Karpas-422 (cell line): Measurements from ENCODE around the gene STXBP6. TPM values are rescaled to one million over a fixed set of nuclear protein-coding genes. Genes with fewer than 3 reads are reported as not detected.

Source experiments
- DNase-seq: peaks from one replicate; pipeline ENCODE4 v3.0.0-alpha.2; 2015
- H2AFZ ChIP-seq: fragments of 200-600 bp; sonication (generic); 2 replicates; pipeline ENCODE4 v1.6.1; 2014; ENCODE audit warnings: antibody characterized with exemption, low read length, mixed read lengths
- H3K27ac ChIP-seq: fragments of 200-600 bp; sonication (generic); 2 replicates; pipeline ENCODE4 v1.5.1; 2014; ENCODE audit warnings: mild to moderate bottlenecking, low read length, moderate library complexity
- H3K27me3 ChIP-seq: fragments of 200-600 bp; sonication (generic); 2 replicates; pipeline ENCODE4 v1.6.1; 2014; ENCODE audit warnings: low read length, mixed read lengths
- H3K36me3 ChIP-seq: fragments of 200-600 bp; sonication (generic); 2 replicates; pipeline ENCODE4 v1.6.1; 2014; ENCODE audit warnings: low read length, mixed read lengths; ENCODE audit not compliant: insufficient read depth
- H3K4me1 ChIP-seq: fragments of 200-600 bp; sonication (generic); 2 replicates; pipeline ENCODE4 v1.6.1; 2014; ENCODE audit warnings: mild to moderate bottlenecking, low read length, mixed read lengths
- H3K4me2 ChIP-seq: fragments of 200-600 bp; sonication (generic); 2 replicates; pipeline ENCODE4 v1.6.1; 2014; ENCODE audit warnings: low read length, low read depth, mild to moderate bottlenecking; ENCODE audit not compliant: poor library complexity, severe bottlenecking
- H3K4me3 ChIP-seq: fragments of 200-600 bp; sonication (generic); 2 replicates; pipeline ENCODE4 v1.5.1; 2014; ENCODE audit warnings: mild to moderate bottlenecking, antibody characterized with exemption, low read length, mixed read lengths
- H3K79me2 ChIP-seq: fragments of 200-600 bp; sonication (generic); 2 replicates; pipeline ENCODE4 v1.6.1; 2014; ENCODE audit warnings: mild to moderate bottlenecking, low read length, mixed read lengths
- H3K9ac ChIP-seq: fragments of 200-600 bp; sonication (generic); 2 replicates; pipeline ENCODE4 v1.6.0; 2014; ENCODE audit warnings: low read length
- H3K9me2 ChIP-seq: fragments of 200-600 bp; sonication (generic), shearing (Covaris generic); replicated peaks from 2 replicates; pipeline ENCODE4 v1.6.0; 2014; ENCODE audit warnings: mild to moderate bottlenecking, low read length, moderate library complexity; ENCODE audit not compliant: insufficient read depth
- H3K9me3 ChIP-seq: fragments of 300-700, 200-600 bp; sonication (generic); 2 replicates; pipeline ENCODE4 v1.6.1; 2014; ENCODE audit warnings: low read length, mixed read lengths
- H4K20me1 ChIP-seq: fragments of 200-600 bp; sonication (generic); 2 replicates; pipeline ENCODE4 v1.6.1; 2014; ENCODE audit warnings: mild to moderate bottlenecking, antibody characterized with exemption, low read length, low read depth; ENCODE audit not compliant: insufficient read depth
- total RNA-seq: library from RNA; depleted of rRNA; stranded (reverse); fragments of >200 nt; shearing (Covaris generic); gene quantifications from 2 replicates; pipeline ENCODE4 v1.2.3, GENCODE V29; 2014; ENCODE audit warnings: low replicate concordance

STXBP6 gene
- total RNA-seq, 1 experiment from 2014 or later: 1.3 TPM

DNA sequence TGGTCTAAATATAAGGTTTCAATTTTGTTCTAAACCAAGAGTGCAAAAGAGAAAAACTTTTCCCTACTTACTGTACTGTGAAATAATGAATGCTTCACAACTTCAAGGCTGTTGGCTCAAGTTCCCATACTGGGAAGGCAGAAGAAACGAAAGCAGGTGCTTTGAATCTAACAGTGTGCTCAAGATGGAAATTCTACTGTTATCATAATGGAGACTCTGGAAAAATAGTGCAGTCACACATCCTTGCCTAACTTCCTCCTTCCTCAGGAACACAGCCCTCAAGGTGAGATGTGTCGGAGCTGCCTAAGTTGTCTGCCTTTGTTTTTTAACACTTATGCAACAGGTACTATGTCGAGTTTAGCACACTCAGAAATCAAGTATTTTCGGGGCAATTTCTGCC is 131.1 kb downstream of the STXBP6 start:
- no peak for DNase-seq
- Histone ChIP-seq H3K27me3 (no peaks in the 10 kb centered on the region), H3K79me2 (no peaks in the 10 kb centered on the region), H3K9ac (no peak overlapping the region), H3K36me3 (no peaks in the 10 kb centered on the region), H3K4me2 (no peak overlapping the region), H3K27ac (no peak overlapping the region), H3K9me2 (no peaks in the 10 kb centered on the region), H4K20me1 (no peaks in the 10 kb centered on the region), H3K9me3 (no peaks in the 10 kb centered on the region; the same call in 1 of the 2 replicates), H3K4me1 (no peaks in the 10 kb centered on the region), H3K4me3 (no peak overlapping the region), H2AFZ (no peak overlapping the region)

DNA sequence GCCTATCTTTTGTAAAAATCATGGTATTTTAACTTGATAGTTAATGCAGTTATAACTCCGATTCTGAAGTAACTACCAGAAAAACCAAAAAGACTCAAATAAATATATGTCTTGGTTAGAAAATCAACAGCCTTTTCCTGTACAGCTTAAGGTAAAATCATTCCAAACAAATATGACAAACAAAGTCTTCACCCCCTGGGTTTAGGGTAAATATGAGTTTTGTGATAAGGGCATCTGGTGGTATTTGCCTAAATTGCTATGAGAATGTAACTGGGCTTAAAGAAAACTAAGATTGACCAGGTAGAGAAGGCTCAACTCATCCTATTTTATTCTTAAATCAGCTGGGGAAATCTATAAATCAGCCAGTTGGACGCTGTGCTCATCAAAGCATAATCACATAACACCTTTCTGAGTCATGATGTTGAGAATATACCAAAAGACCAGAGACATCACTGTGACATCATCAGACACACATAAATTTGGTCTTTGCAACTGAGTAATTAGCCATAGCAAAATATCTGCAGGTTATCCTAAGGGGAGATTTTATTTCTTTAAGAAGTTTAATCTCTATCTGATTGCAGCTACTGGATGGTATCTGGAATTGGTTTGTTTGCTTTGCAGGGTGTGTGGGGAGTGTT is 133.9 kb downstream of the STXBP6 start:
- Histone ChIP-seq H3K9me2 (no peaks in the 10 kb centered on the region), H2AFZ (no peak overlapping the region)

DNA sequence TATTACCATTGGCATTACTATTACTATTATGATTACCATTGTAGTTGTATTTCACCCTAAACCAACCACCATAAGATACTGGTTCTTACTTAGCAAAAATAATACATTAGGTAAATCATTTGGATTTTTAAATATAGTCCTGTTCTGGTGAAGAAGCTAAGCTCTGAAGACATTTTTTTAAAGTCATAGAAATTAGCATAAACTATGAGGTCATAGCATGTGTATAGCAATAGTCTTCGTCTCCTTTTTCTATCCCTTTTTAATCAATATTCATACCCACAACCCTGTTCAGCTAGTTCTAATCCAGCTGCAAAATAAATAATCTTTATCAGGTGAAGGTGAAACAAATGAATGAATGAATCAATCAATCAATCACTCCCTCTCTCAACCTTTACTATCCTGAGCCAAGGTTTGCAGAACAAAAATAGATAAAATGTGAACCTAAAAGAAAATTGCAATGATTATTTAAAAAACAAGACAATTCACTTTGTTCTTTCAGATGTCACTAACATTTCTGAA is 134.5 kb downstream of the STXBP6 start:
- Histone ChIP-seq H2AFZ (no peak overlapping the region), H3K79me2 (no peaks in the 10 kb centered on the region), H3K4me1 (no peaks in the 10 kb centered on the region), H3K9me2 (no peaks in the 10 kb centered on the region), H3K36me3 (no peaks in the 10 kb centered on the region), H3K9ac (no peak overlapping the region), H3K9me3 (no peaks in the 10 kb centered on the region), H3K4me3 (no peak overlapping the region), H3K27ac (no peak overlapping the region), H3K4me2 (no peak overlapping the region), H4K20me1 (no peaks in the 10 kb centered on the region), H3K27me3 (no peaks in the 10 kb centered on the region)
- no peak for DNase-seq

More for the DNA sequence above, 133.9 kb downstream of the STXBP6 start:
- no peaks in the 10 kb centered on the region for H3K36me3 ChIP-seq
- H3K9ac ChIP-seq: no peak overlapping the region
- H3K4me3 ChIP-seq: no peak overlapping the region
- no peaks in the 10 kb centered on the region for H3K9me3 ChIP-seq
- no peak overlapping the region for H3K27ac ChIP-seq
- H4K20me1 ChIP-seq: no peaks in the 10 kb centered on the region
- H3K27me3 ChIP-seq: no peaks in the 10 kb centered on the region
- no peaks in the 10 kb centered on the region for H3K4me1 ChIP-seq
- no peaks in the 10 kb centered on the region for H3K79me2 ChIP-seq
- H3K4me2 ChIP-seq: no peak overlapping the region
- no peak for DNase-seq

DNA sequence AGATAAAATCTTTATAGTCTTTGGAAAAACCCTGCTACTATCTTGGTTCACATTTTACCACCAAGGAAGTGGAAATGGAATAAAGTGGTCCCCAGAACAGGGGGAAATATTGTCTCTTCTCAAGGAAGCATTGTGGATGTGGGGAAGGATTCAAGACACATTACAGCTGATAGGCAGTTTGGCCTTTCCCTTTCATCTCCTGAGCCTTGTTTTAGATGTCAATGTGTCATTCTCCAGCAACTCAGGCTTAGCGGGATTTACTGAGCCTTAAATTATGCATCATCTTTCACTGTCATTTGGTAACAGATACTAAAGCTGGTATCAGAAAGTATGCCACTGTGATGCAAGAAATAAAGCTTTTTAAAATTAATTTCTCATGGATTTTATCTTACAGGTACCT is 136.2 kb downstream of the STXBP6 start:
- H3K4me3 ChIP-seq: no peak overlapping the region
- no peaks in the 10 kb centered on the region for H3K4me1 ChIP-seq
- no peaks in the 10 kb centered on the region for H4K20me1 ChIP-seq
- no peaks in the 10 kb centered on the region for H3K9me3 ChIP-seq
- no peaks in the 10 kb centered on the region for H3K36me3 ChIP-seq
- no peaks in the 10 kb centered on the region for H3K27me3 ChIP-seq
- H3K79me2 ChIP-seq: no peaks in the 10 kb centered on the region
- no peaks in the 10 kb centered on the region for H3K9me2 ChIP-seq
- DNase-seq: no peak
- H3K4me2 ChIP-seq: no peak overlapping the region
- no peak overlapping the region for H3K27ac ChIP-seq
- H3K9ac ChIP-seq: no peak overlapping the region
- H2AFZ ChIP-seq: no peak overlapping the region

DNA sequence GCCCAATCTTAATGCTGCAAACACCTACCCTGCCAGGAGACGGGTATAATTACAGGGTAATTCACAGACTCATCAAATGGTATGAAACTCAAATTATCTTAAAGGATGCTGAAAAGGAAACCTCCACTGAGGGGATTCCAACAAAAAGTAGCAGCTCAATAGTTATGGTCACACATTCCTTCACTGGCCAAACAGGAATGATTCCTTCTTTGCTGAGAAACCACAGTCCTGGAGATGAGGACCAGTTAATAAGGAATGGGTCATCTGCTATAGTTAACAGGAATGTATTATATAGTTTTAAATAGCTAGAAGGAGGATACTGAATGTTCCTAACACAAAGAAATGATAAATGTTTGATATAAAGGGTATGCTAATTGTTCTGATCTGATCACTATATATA is 136.9 kb downstream of the STXBP6 start:
- no peaks in the 10 kb centered on the region for H3K9me3 ChIP-seq
- no peaks in the 10 kb centered on the region for H3K79me2 ChIP-seq
- H4K20me1 ChIP-seq: no peaks in the 10 kb centered on the region
- H3K4me1 ChIP-seq: no peaks in the 10 kb centered on the region
- H3K4me3 ChIP-seq: no peak overlapping the region
- H3K9me2 ChIP-seq: no peaks in the 10 kb centered on the region
- no peak overlapping the region for H3K4me2 ChIP-seq
- H3K27ac ChIP-seq: no peak overlapping the region
- H3K9ac ChIP-seq: no peak overlapping the region
- H3K36me3 ChIP-seq: no peaks in the 10 kb centered on the region
- DNase-seq: no peak
- H2AFZ ChIP-seq: no peak overlapping the region
- no peaks in the 10 kb centered on the region for H3K27me3 ChIP-seq

DNA sequence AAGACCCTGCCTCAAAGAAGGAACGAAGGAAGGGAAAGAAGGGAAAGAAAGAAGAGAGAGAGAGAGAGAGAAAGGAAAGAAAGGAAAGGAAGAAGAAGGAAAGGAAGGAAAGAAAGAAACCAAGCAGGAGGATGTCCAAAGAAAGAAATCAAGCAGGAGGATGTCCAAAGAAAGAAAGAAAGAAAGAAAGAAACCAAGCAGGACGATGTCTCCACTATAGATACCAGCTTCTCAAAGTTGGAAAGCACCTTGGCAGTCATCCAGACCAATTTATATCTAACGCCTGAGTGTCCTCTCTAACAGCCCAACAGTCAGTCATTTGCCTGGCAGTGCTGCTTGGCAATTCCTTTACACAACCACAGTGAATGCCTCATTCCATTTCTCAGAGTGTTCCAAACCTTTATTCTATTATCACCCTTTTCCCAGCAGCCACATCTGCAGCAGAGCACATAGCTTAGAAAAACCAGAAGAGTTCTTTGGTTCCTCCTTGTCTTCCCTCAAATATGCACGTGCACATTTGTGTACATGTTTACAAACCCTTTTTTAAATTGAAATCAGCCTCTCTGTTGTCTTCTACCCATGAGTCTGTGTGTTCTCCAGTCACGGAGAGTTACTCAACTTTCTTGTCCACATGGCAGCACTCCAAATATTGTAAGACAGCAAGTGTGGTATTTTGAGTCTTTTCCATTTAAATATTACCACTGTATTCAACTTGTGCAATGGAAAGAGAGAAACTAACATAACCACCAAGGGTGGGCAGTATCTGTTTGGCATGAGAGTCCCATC is 138.4 kb downstream of the STXBP6 start:
- Histone ChIP-seq H3K27ac (no peak overlapping the region), H3K4me1 (no peaks in the 10 kb centered on the region), H3K27me3 (no peaks in the 10 kb centered on the region), H3K36me3 (no peaks in the 10 kb centered on the region), H3K9ac (no peak overlapping the region), H3K4me2 (no peak overlapping the region), H3K9me2 (no peaks in the 10 kb centered on the region), H2AFZ (no peak overlapping the region), H3K9me3 (no peaks in the 10 kb centered on the region), H3K4me3 (no peak overlapping the region), H4K20me1 (no peaks in the 10 kb centered on the region), H3K79me2 (no peaks in the 10 kb centered on the region)
- DNase-seq: no peak

DNA sequence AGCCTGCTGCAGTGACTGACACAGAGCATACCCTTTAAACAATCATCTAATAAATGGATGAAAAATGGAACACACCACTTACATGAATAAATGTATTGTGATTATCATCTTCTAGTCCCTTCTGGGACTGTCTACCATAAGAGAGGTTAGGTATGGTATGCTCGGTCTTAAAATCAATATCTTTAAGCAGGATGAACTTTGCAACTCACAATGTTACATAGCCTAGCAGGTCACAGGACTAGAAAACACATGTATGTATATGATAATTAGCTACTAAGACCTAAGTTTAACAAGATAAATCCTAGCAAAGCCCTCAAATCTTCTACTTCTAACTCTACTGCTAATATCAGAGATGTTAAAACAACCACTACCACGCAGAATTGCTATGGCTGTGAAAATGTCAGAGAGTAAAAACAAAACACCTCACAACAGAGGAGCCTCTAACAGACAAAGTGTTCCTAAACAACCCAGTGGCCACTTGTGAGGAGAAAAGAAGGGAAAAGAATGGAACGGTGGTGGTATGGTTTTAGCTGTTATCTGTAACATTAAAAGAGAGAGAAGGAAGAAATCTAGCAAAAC is 139.4 kb downstream of the STXBP6 start:
- no peak overlapping the region for H3K4me2 ChIP-seq

DNA sequence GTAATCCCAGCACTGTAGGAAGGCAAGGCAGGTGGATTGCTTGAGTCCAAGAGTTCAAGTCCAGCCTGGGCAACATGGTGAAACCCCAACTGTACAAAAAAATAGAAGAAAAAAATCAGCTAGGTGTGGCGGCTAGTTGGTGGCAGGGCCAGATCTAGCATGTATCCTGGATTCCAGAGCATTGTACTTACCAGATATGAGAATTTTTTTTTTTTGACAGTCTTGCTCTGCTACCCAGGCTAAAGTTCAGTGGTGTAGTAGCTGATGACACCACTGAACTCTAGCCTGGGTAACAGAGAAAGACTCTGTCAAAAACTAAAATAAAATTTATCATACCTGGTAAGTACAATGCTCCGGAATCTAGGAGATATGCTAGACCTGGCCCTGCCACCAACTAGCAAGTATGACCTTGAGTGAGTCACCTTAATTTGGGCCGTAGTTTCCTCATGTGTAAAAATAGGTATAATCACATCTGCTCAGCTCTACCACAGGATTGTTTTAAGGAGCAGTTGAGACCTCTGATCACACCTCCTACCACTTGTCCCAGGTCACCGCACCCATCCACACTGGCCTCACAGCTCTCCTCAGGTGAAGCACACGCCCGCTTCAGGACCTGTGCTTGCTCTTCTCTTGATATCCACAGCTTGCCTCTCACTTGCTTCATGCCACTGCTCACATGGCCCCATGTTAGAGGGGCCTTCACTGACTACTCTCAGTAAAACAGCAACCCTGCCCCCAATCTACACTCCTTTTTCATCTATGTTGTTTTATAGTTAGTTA is 140.2 kb downstream of the STXBP6 start:
- DNase-seq: no peak
- Histone ChIP-seq H3K4me2 (no peak overlapping the region), H3K9ac (no peak overlapping the region), H2AFZ (no peak overlapping the region), H3K4me3 (no peak overlapping the region), H3K79me2 (no peaks in the 10 kb centered on the region), H3K9me2 (no peaks in the 10 kb centered on the region), H3K9me3 (no peaks in the 10 kb centered on the region), H3K27me3 (no peaks in the 10 kb centered on the region), H3K4me1 (no peaks in the 10 kb centered on the region), H3K27ac (no peak overlapping the region), H4K20me1 (no peaks in the 10 kb centered on the region), H3K36me3 (no peaks in the 10 kb centered on the region)

More for the DNA sequence above, 139.4 kb downstream of the STXBP6 start:
- Histone ChIP-seq H3K9me3 (no peaks in the 10 kb centered on the region), H2AFZ (no peak overlapping the region), H3K27me3 (no peaks in the 10 kb centered on the region), H3K4me1 (no peaks in the 10 kb centered on the region), H4K20me1 (no peaks in the 10 kb centered on the region), H3K79me2 (no peaks in the 10 kb centered on the region), H3K9me2 (no peaks in the 10 kb centered on the region), H3K4me3 (no peak overlapping the region), H3K36me3 (no peaks in the 10 kb centered on the region), H3K9ac (no peak overlapping the region), H3K27ac (no peak overlapping the region)
- no peak for DNase-seq
